GM18511 (cell line): Measurements from ENCODE around the gene SHISA6.

Source experiments
- ATAC-seq: cut with Tn5 transposase; IDR thresholded peaks from one replicate; pipeline ENCODE4 v1.9.1; 2021; ENCODE audit warnings: mild to moderate bottlenecking, moderate library complexity; ENCODE audit not compliant: unreplicated experiment

SHISA6 gene

GRCh38 chr17:11564589-11565380 is 323.8 kb downstream of the SHISA6 start:
- no peak for ATAC-seq

GRCh38 chr17:11565591-11565990 is 324.6 kb downstream of the SHISA6 start:
- ATAC-seq = no peak

GRCh38 chr17:11578998-11579397 is 338.0 kb downstream of the SHISA6 start:
- no peak for ATAC-seq

GRCh38 chr17:11580677-11581076 is 339.7 kb downstream of the SHISA6 start:
- no peak for ATAC-seq

GRCh38 chr17:11582217-11582616 is 341.2 kb downstream of the SHISA6 start:
- no peak for ATAC-seq

- no peak for ATAC-seq
These were observed 342.4 kb downstream of the SHISA6 start for GRCh38 chr17:11583306-11583992.

GRCh38 chr17:11589716-11590115 is 348.7 kb downstream of the SHISA6 start:
- no peak for ATAC-seq

GRCh38 chr17:11598274-11599221 is 357.5 kb downstream of the SHISA6 start, which contains the start of gene DNAH9:
Gene DNAH9 (plus strand): TSS chr17:11598470. CDS start chr17:11598499, 29 bp downstream.
- ATAC-seq = no peak

- ATAC-seq = no peak
These were observed 360.6 kb downstream of the SHISA6 start for GRCh38 chr17:11601661-11602060.

- no peak for ATAC-seq
These were observed 367.4 kb downstream of the SHISA6 start for GRCh38 chr17:11608396-11608795.

GRCh38 chr17:11610999-11611566 is 370.1 kb downstream of the SHISA6 start:
- ATAC-seq = no peak

GRCh38 chr17:11612956-11613355 is 371.9 kb downstream of the SHISA6 start:
- no peak for ATAC-seq
